HG03103 (cell line): ENCODE results near the gene VPS35L.
"Not testable (repeated sequence)": the region's sequence is repeated elsewhere in the genome, so short reads cannot be mapped to it uniquely, and the experiment has no call there.

ENCODE experiments used
- ATAC-seq: cut with Tn5 transposase; IDR thresholded peaks from one replicate; pipeline ENCODE4 v1.9.1; 2021; ENCODE audit warnings: low read depth; ENCODE audit not compliant: unreplicated experiment

Gene VPS35L

DNA sequence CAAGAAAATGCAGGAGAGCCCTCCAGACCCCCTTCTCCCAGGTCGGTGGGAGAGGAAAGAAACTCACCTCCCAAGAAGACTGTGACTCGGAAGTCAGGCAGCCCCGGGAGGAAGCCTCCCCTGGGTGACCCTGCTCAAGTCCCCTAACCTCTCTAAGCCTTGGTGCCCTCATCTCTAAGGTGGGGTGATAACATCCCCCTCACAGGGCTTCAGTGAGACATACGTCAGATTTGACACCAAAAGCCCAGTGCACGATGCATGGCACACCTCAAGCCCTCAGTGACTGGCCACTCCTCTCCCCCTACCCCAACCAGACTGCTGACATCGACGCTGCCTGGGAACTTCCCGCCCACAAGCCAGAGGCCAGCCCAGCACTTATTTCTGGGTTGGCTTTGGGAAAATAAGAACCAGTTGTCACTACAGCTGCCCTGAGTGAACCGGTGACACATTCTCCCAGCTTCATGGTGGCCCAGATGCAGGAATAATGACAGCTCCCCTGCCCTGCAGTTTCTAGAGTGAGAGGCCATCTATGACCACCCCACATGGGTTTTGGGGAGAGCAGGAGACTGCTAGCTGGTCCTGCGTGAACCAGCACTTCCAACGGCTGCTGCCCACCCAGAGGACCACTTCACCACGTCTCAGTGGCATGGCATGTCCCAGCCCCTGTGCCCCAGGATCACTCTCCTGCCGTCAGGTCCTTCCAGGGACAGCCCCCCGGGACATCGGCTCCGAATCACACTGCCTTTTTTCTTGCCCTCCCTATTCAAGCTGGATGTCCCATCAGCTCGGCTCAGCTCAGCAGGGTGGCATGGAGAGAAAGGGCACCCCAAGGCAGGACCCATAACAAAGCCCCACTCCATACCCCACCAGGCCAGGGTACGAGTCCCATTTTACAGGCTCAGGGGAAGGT, 153.0 kb downstream of the VPS35L start:
- no peak for ATAC-seq

- no peak for ATAC-seq
Observed at GRCh38 chr16:19709381-19710136, 154.1 kb downstream of the VPS35L start.

GRCh38 chr16:19710191-19710908, 154.8 kb downstream of the VPS35L start:
- no peak for ATAC-seq

DNA sequence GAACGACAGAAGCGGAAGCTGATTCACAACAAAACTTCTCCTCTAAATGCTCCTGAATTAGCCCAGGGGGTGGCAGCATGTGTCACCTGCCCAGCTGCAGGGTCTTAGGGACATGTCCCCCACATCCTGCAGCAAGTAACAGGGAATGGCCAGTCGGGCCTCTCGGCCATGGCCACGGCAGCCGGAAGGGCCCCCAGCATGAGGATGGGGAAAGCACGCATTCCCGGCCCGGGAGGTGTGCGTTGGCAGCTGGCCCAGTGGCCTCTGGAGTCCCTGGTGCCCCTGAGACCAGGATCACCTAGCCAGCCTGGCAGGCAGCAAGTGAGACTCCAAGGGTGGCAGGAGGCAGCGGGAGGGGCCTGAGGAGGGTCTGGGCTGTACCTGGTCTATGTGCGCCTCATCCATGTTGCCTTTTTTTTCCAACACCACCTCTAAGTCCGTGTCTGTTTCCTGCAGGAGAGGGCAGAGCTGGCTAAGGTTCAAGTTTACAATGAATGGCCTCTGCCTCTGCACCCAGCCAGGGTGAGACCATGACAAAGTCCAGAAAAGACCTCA, 155.6 kb downstream of the VPS35L start:
- ATAC-seq = no peak

DNA sequence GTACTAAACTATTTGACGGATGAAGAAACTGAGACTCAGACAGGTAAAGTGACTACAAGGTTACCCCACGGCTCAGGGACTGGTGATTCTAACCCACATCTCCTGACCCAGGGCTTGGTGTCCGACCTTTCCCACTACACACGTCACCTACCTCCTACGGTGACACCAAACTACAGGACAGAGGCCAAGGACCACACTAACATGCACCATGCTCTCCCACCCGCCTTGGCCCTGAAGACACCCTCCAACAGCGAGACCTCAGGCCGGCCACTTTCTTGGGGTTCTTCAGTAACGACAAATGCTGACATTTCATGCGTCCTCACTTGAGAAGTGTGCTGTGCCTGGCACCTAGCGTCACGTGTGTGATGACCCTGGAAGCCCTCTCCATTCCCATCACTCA, 156.1 kb downstream of the VPS35L start:
- ATAC-seq = no peak

DNA sequence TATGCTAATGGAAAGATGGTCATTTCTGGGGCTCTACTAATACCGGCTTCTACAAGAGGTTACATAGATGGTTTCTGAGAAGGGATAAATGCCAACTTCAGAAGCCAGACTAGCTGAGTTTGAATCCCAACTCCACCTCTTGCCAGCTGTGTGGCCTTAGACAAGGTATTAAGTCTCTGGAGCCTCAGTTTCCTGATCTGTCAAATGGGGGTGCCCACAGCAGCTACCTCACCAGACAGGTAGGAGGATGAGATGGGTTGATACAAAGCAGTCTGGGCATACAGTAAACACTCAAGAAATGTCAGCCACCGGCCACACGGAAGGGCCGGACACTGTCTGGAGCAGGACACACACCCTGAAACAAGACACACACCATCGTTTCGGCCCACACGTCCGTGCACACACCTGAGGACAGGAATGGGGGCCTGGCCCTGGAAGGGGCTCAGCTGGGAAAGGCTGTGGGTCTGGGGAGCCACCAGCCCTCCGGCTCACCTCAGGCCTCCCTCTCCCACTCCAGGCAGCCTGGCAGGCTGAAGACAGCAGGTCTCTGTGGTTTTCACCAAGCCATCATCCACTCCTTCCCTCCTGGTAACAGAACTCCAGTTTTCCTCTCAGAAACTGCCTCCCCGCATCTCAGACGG, 157.0 kb downstream of the VPS35L start:
- no peak for ATAC-seq

DNA sequence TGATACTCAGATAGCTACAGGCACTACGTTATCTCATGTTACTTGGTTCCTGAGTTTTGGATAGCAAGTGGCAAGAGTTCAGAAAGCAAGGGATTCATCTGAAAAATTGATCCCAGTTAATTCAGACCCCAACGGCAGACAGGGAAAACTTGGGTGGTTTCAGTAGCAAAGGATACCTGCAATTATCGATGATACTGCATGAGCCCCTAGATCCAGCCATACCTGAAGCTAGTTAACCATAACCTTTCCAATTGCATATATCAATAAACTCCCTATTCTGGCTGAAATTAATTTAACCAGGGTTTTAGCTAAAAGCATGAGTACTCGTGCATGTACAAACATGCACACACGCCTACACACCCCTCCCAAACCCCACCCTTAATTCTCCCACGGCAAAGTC, 158.2 kb downstream of the VPS35L start:
- ATAC-seq = no peak

DNA sequence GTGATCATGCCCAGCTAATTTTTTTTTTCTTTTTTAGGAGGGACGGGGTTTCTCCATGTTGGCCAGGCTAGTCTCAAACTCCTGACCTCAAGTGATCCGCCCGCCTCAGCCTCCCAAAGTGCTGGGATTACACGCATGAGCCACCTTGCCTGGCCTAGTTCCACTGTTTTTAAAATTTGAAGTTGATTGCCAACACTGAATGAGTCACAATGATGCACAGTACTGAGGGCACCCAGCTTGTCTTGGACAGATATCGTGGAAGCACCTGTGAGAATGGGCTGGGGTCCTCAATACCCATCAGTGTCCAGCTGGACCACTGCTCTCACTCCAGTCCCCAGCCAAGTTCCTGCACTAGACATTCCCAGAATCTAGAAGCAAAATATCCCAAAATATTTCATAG, 160.1 kb downstream of the VPS35L start:
- ATAC-seq = no peak

- ATAC-seq = no peak
Observed at GRCh38 chr16:19716183-19716582, 160.7 kb downstream of the VPS35L start.

DNA sequence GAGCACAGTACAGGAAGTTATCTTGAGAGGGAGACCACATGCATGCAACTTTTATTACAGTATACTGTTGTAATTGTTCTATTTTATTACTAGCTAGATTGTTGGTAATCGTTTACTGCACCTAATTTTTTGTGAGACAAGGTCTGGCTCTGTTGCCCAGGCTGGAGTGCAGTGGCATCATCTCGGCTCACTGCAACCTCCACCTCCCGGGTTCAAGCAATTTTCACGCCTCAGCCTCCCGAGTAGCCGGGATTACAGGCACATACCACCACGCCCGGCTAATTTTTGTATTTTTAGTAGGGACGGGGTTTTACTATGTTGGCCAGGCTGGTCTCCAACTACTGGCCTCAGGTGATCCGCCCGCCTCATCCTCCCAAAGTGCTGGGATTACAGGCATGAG, 161.2 kb downstream of the VPS35L start:
- ATAC-seq = not testable (repeated sequence)

DNA sequence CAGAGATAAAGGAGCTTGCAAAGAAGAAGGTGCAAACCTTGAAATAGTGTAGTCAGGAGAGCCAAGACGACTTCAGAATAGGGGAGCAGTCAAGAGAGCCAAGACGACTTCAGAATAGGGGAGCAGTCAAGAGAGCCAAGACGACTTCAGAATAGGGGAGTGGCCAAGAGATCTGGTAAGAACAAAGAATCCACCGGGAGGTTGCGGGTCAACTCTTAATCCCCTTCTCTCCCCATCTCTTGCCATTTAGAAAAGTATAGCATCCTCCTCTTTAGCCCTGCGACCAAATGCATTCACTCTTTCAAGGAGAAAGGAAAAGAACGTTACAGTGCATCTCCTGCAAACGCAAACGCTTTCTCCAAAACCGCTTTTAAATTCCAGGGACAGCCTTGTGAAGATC, 161.8 kb downstream of the VPS35L start:
- ATAC-seq = no peak

DNA sequence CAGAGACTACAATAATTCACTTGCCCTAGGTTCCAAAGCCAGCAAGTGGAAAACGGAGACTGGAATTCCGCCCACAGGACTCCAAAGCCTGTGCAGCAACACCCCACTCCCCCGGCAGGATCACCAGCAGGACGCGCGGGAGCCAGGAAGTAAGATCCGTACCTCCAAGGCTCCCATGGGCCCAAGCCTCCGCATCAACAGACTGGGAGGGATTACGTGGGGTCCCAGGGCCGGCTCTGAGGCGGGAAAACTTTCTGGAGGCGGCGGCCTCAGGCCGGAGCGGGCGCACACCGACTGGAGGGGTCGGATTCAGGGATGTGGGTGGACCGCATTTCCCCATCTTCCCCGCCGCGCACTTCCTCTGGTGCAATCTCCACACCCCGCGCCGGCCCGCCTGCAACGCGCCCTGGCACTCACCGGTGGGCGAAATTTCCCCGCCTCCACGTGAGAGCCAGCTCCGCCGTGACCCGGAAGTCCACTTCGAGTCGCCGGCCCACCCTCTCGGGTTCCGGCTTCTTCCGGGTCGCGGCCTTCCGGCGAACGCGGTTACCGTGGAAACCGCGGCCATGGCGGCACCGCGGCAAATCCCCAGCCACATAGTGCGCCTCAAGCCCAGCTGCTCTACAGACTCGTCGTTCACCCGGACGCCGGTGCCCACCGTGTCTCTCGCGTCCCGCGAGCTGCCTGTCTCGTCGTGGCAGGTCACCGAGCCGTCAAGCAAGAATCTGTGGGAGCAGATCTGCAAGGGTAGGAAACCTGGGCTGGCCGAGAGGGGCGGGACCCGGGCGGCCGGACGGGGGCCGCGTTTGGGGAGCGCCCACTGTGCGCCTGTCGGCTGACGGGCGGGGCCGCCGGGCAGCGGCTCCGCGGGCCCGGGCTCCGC, 162.5 kb downstream of the VPS35L start, which contains the start of the genes IQCK and KNOP1:
Gene IQCK, plus strand, starts transcription at position 531 of the 883 bp plus-strand sequence. Its CDS starts 36 bp downstream, at position 567.
Gene KNOP1, minus strand, starts transcription at position 487 of the 883 bp plus-strand sequence. CDS start 3,192 bp downstream, outside the sequence.
- ATAC-seq = peak; percentile 92

DNA sequence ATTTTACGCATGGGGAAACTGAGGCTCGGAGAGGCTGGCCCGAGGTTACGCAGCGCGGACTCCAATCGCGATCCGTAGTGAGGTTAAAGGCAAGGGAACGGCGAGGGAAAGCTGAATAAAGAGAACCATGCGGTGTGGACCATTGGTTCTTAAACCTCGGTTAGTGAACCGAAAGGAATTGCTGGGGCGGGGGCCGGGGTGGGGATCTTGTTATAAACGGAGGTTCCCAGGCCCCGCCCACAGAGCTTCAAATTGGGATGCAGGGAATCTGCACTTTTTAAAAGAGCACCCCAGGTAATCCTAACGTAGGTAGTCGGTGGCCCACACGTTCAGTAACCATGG, 163.1 kb downstream of the VPS35L start:
- ATAC-seq = no peak

DNA sequence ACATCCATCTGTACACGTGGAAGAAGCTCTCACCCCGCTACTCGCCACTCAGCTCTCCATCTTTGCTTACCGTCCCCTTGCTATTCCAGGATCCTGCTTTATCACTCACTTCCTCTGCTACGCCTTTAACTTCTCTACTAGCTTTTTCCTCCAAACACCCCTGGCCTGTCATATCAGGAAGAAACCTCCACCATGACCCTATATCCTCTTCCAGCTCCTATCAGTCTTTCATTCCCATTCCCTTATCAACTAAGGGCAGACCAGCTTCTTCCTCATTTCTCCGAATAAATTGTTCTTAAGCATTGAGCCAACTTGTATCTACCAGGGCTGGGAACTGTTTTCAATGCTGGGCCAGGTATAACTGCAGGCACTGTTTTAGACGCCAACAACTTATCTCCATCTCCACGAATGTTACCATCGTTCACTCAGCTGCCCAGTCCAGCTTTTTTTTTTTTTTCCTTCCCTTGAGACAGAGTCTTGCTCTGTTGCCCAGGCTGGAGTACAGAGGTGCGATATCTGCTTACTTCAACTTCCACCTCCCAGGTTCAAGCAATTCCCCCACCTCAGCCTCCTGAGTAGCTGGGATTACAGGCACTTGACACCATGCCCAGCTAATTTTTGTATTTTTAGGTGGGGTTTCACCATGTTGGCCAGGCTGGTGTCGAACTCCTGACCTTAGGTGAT, 166.9 kb downstream of the VPS35L start:
- ATAC-seq = no peak

- ATAC-seq = no peak
Observed at GRCh38 chr16:19722981-19723380, 167.5 kb downstream of the VPS35L start.

GRCh38 chr16:19728636-19728965, 173.1 kb downstream of the VPS35L start:
- ATAC-seq = no peak

- ATAC-seq = no peak
Observed at GRCh38 chr16:19733551-19733950, 178.0 kb downstream of the VPS35L start.

DNA sequence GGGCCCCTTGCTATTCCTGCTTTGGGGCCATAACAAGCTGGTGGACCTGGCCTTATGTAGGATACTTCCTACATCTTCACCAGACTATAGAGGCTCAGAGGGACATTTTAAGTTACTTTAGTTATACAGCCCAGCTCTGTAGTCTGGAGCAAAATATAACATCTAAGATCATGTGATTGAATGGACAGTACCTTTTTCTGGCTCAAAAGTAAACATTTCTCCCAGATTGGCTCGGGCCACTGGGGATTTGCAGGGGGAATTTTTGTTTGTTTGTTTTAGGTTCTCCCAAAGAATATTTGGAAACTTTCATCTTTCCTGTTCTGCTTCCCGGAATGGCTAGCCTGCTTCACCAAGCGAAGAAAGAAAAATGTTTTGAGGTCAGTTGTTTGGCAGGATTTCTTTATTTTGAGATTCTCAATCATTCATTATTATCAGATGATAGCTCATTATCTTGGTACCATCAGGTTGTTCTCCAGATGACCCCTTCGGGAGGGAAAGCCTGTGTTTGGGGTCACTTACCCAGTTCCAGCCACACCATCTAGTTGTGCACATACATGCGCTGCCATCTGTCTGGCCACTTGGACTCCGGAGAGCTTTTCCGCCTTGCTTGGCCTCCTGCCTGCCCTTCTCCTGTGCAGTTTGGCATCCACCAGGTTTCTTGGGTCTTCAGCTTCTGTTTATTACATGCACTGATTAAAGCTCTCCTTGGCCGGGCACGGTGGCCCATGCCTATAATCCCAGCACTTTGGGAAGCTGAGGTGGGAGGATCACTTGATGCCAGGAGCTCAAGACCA, 179.8 kb downstream of the VPS35L start:
- no peak for ATAC-seq
